ENCODE data around the gene ROR1. TPM values are rescaled to one million over a fixed set of nuclear protein-coding genes. Genes with fewer than 3 reads are reported as not detected.

ROR1 gene
- total and polyA plus RNA-seq, 2 of the 13 experiments (the other 11 are each of a cell fraction or from before 2014, with no cell fraction given) = 0.58 to 2.3 TPM

DNA sequence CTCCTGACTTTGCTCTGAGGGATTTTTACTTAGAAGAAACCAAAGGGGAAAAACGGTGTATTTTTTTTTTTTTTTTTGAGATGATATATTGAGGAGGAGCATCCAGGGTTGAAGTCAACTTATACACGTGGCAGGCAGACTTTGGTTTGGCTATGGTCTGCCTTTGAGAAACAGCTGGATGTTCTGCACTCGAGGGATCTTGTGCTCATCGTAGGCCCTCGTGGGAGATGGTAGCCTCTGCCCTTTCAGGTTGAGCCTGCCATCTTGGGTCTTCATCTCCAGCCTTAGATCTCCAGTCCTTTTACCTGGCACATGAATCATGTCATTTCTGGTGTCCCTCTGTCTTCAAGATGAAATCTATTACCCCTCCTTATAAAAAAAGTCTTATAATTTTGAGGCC is 362.5 kb downstream of the ROR1 start:
- Histone ChIP-seq H3K4me2 (ENCODE audit: low read depth, low read length) (no peak overlapping the region), H3K9me3 (ENCODE audit: low read length) (no peaks in the 10 kb centered on the region), H2AFZ (ENCODE audit: low read length) (no peak overlapping the region), H3K9ac (ENCODE audit: insufficient read depth, low read depth, low read length) (no peak overlapping the region), H3K27ac (ENCODE audit: extremely low read length, insufficient read depth, low read length) (no peak overlapping the region), H3K36me3 (replicated peaks in 1 of 2; ENCODE audit: control insufficient read depth in 1 of 2, insufficient read depth in 2 of 2, low read length in 2 of 2) (no peaks in the 10 kb centered on the region), H3K27me3 (ENCODE audit: control insufficient read depth in 1 of 2, insufficient read depth in 2 of 2, low read length in 2 of 2) (no peaks in the 10 kb centered on the region), H3K79me2 (ENCODE audit: insufficient read depth, low read length) (no peaks in the 10 kb centered on the region), H3K4me3 (replicated peaks in 1 of 3; ENCODE audit: insufficient read depth in 1 of 3, low read depth in 2 of 3, low read length in 3 of 3) (no peak overlapping the region), H3K4me1 (ENCODE audit: insufficient read depth, low read length) (no peaks in the 10 kb centered on the region), H4K20me1 (ENCODE audit: insufficient read depth, low read length) (no peaks in the 10 kb centered on the region)
- intact Hi-C loops (cut with micrococcal nuclease; ENCODE audit: unreplicated experiment) (loop anchor here (2.0 kb wide), 3 partner anchors 111 to 443 kb away; no protein-coding TSS in a partner anchor), in situ Hi-C loops (cut with HindIII; ENCODE audit: extremely low pct_ligation_motif_present, low pct_unique_long_range_greater_than_20kb) (loop anchor here (5.0 to 10.0 kb wide), 2 partner anchors 461 to 519 kb away; no protein-coding TSS in a partner anchor)
- ChIA-PET CTCF (ENCODE audit: low intra/inter-chr PET ratio, low total read pairs) (interaction anchor here (1.3 to 2.7 kb wide), 2 partner anchors 444 to 520 kb away, joined by 5 to 21 read pairs; no protein-coding TSS in a partner anchor), POLR2A (no interaction called here)
- BruUV-seq (replicated peaks) = no TSS peak
- FAIRE-seq = no peak
- DNase-seq (ENCODE audit: low spot score) = no peak
- ATAC-seq = no peak
- WGBS (ENCODE audit: low lambda C conversion rate) = 52% methylated on average over 5 of the region's 5 CpGs
- TF ChIP-seq ZFAT (CRISPR knock-in tag; conservative IDR thresholded peaks at IDR 0.05) (no peak), BRCA1 (CRISPR knock-in tag; IDR thresholded peaks at IDR 0.05) (no peak), RFX3 (CRISPR knock-in tag; IDR thresholded peaks at IDR 0.05) (no peak), ZNF160 (CRISPR knock-in tag; IDR thresholded peaks at IDR 0.05) (no peak), SP2 (CRISPR knock-in tag; IDR thresholded peaks at IDR 0.05) (no peak), ZNF430 (CRISPR knock-in tag; IDR thresholded peaks at IDR 0.05) (no peak), HHEX (CRISPR knock-in tag; IDR thresholded peaks at IDR 0.05) (no peak)
- TF ChIP-seq, protein P1, sequence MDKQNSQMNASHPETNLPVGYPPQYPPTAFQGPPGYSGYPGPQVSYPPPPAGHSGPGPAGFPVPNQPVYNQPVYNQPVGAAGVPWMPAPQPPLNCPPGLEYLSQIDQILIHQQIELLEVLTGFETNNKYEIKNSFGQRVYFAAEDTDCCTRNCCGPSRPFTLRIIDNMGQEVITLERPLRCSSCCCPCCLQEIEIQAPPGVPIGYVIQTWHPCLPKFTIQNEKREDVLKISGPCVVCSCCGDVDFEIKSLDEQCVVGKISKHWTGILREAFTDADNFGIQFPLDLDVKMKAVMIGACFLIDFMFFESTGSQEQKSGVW (CRISPR knock-in tag; IDR thresholded peaks at IDR 0.05; ENCODE audit: borderline replicate concordance) = no peak
- TF ChIP-seq, protein P2, sequence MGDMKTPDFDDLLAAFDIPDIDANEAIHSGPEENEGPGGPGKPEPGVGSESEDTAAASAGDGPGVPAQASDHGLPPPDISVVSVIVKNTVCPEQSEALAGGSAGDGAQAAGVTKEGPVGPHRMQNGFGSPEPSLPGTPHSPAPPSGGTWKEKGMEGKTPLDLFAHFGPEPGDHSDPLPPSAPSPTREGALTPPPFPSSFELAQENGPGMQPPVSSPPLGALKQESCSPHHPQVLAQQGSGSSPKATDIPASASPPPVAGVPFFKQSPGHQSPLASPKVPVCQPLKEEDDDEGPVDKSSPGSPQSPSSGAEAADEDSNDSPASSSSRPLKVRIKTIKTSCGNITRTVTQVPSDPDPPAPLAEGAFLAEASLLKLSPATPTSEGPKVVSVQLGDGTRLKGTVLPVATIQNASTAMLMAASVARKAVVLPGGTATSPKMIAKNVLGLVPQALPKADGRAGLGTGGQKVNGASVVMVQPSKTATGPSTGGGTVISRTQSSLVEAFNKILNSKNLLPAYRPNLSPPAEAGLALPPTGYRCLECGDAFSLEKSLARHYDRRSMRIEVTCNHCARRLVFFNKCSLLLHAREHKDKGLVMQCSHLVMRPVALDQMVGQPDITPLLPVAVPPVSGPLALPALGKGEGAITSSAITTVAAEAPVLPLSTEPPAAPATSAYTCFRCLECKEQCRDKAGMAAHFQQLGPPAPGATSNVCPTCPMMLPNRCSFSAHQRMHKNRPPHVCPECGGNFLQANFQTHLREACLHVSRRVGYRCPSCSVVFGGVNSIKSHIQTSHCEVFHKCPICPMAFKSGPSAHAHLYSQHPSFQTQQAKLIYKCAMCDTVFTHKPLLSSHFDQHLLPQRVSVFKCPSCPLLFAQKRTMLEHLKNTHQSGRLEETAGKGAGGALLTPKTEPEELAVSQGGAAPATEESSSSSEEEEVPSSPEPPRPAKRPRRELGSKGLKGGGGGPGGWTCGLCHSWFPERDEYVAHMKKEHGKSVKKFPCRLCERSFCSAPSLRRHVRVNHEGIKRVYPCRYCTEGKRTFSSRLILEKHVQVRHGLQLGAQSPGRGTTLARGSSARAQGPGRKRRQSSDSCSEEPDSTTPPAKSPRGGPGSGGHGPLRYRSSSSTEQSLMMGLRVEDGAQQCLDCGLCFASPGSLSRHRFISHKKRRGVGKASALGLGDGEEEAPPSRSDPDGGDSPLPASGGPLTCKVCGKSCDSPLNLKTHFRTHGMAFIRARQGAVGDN (CRISPR knock-in tag; IDR thresholded peaks at IDR 0.05) = no peak
- TF ChIP-seq, protein P3, sequence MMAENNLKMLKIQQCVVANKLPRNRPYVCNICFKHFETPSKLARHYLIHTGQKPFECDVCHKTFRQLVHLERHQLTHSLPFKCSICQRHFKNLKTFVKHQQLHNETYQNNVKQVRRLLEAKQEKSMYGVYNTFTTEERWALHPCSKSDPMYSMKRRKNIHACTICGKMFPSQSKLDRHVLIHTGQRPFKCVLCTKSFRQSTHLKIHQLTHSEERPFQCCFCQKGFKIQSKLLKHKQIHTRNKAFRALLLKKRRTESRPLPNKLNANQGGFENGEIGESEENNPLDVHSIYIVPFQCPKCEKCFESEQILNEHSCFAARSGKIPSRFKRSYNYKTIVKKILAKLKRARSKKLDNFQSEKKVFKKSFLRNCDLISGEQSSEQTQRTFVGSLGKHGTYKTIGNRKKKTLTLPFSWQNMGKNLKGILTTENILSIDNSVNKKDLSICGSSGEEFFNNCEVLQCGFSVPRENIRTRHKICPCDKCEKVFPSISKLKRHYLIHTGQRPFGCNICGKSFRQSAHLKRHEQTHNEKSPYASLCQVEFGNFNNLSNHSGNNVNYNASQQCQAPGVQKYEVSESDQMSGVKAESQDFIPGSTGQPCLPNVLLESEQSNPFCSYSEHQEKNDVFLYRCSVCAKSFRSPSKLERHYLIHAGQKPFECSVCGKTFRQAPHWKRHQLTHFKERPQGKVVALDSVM (CRISPR knock-in tag; IDR thresholded peaks at IDR 0.05) = no peak
- TF ChIP-seq, protein P4, sequence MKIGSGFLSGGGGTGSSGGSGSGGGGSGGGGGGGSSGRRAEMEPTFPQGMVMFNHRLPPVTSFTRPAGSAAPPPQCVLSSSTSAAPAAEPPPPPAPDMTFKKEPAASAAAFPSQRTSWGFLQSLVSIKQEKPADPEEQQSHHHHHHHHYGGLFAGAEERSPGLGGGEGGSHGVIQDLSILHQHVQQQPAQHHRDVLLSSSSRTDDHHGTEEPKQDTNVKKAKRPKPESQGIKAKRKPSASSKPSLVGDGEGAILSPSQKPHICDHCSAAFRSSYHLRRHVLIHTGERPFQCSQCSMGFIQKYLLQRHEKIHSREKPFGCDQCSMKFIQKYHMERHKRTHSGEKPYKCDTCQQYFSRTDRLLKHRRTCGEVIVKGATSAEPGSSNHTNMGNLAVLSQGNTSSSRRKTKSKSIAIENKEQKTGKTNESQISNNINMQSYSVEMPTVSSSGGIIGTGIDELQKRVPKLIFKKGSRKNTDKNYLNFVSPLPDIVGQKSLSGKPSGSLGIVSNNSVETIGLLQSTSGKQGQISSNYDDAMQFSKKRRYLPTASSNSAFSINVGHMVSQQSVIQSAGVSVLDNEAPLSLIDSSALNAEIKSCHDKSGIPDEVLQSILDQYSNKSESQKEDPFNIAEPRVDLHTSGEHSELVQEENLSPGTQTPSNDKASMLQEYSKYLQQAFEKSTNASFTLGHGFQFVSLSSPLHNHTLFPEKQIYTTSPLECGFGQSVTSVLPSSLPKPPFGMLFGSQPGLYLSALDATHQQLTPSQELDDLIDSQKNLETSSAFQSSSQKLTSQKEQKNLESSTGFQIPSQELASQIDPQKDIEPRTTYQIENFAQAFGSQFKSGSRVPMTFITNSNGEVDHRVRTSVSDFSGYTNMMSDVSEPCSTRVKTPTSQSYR (CRISPR knock-in tag; IDR thresholded peaks at IDR 0.05; ENCODE audit: borderline replicate concordance) = no peak
- TF ChIP-seq, protein P5, sequence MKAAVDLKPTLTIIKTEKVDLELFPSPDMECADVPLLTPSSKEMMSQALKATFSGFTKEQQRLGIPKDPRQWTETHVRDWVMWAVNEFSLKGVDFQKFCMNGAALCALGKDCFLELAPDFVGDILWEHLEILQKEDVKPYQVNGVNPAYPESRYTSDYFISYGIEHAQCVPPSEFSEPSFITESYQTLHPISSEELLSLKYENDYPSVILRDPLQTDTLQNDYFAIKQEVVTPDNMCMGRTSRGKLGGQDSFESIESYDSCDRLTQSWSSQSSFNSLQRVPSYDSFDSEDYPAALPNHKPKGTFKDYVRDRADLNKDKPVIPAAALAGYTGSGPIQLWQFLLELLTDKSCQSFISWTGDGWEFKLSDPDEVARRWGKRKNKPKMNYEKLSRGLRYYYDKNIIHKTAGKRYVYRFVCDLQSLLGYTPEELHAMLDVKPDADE (CRISPR knock-in tag; IDR thresholded peaks at IDR 0.05) = no peak
- TF ChIP-seq, protein P6, sequence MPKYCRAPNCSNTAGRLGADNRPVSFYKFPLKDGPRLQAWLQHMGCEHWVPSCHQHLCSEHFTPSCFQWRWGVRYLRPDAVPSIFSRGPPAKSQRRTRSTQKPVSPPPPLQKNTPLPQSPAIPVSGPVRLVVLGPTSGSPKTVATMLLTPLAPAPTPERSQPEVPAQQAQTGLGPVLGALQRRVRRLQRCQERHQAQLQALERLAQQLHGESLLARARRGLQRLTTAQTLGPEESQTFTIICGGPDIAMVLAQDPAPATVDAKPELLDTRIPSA (CRISPR knock-in tag; IDR thresholded peaks at IDR 0.05; ENCODE audit: borderline replicate concordance) = no peak

All from HepG2 (cell line).